H1 (cell line): ENCODE data around the gene KDSR. TPM values are rescaled to one million over a fixed set of nuclear protein-coding genes. Genes with fewer than 3 reads are reported as not detected.

Experiments used
- CTCF ChIA-PET: fragments of 300-600 bp; sonication (Branson Sonifier 250); formaldehyde crosslinking; loops from one replicate; lab custom pipeline; 2021; ENCODE audit not compliant: partially characterized antibody; lab: Charles Lee
- POLR2A ChIA-PET: fragments of 300-600 bp; sonication (Branson Sonifier 250); formaldehyde crosslinking; loops from one replicate; lab custom pipeline; 2021; ENCODE audit warnings: inconsistent platforms; ENCODE audit not compliant: partially characterized antibody; lab: Charles Lee
- DNase-seq, 2 experiments: peaks; one replicate each; pipeline versions ENCODE4 v3.0.0 to v3.0.0-alpha.2; 2010 to 2022; ENCODE audit warnings: low spot score in 2 of 2, low read depth in 1 of 2, mixed read lengths in 1 of 2
- FAIRE-seq: peaks from 2 replicates; lab custom pipeline; 2011; peaks lifted over from hg19 to GRCh38; lab: Jason Lieb, UNC
- H2AFZ ChIP-seq: 2 replicates; pipeline ENCODE4 v1.8.1; 2012; ENCODE audit warnings: low read length, inconsistent platforms
- H2AK5ac ChIP-seq: 2 replicates; pipeline ENCODE4 v1.6.1; 2013; ENCODE audit warnings: low read depth, low read length
- H2BK120ac ChIP-seq: replicated peaks from 2 replicates; pipeline ENCODE3; 2013; ENCODE audit warnings: low read depth, low read length, inconsistent platforms
- H2BK12ac ChIP-seq: 2 replicates; pipeline ENCODE4 v1.6.1; 2013; ENCODE audit warnings: low read depth, low read length
- H2BK15ac ChIP-seq: 2 replicates; pipeline ENCODE4 v1.6.1; 2013; ENCODE audit warnings: low read length
- H2BK20ac ChIP-seq: 2 replicates; pipeline ENCODE4 v1.6.1; 2013; ENCODE audit warnings: low read length
- H2BK5ac ChIP-seq: 2 replicates; pipeline ENCODE4 v1.6.1; 2013; ENCODE audit warnings: low read depth, low read length
- H3K14ac ChIP-seq: 2 replicates; pipeline ENCODE4 v1.6.1; 2013; ENCODE audit warnings: inconsistent platforms; ENCODE audit not compliant: insufficient read length
- H3K18ac ChIP-seq: 2 replicates; pipeline ENCODE4 v1.6.1; 2013; ENCODE audit warnings: low read length; ENCODE audit errors: extremely low read depth
- H3K23ac ChIP-seq: 2 replicates; pipeline ENCODE4 v1.6.1; 2013; ENCODE audit warnings: inconsistent platforms; ENCODE audit not compliant: insufficient read length
- H3K23me2 ChIP-seq: 2 replicates; pipeline ENCODE4 v1.6.1; 2013; ENCODE audit warnings: low read depth, low read length
- H3K27ac ChIP-seq: 2 replicates; pipeline ENCODE4 v1.6.1; 2011; ENCODE audit warnings: low read depth, low read length, inconsistent platforms
- H3K27me3 ChIP-seq, 4 experiments: replicated peaks in 1 of 4; 1 replicate in 1 of 4; 2 replicates in 3 of 4; pipeline versions ENCODE4 v1.6.1 to v1.8.1; 2011 to 2013; ENCODE audit warnings: low read length in 3 of 4, mild to moderate bottlenecking in 3 of 4, inconsistent platforms in 2 of 4, mixed read lengths in 2 of 4, moderate library complexity in 1 of 4; ENCODE audit not compliant: control insufficient read depth in 3 of 4, insufficient read depth in 3 of 4; ENCODE audit errors: extremely low read depth in 1 of 4
- H3K36me3 ChIP-seq, 4 experiments: 2 replicates each; pipeline versions ENCODE4 v1.6.1 to v1.8.1; 2011 to 2013; ENCODE audit warnings: mild to moderate bottlenecking in 4 of 4, low read length in 3 of 4, moderate library complexity in 2 of 4, control low read depth in 1 of 4, inconsistent platforms in 1 of 4; ENCODE audit not compliant: insufficient read depth in 4 of 4, control insufficient read depth in 2 of 4
- H3K4ac ChIP-seq: replicated peaks from 2 replicates; pipeline ENCODE3; 2013; ENCODE audit warnings: low read length, low read depth, mixed read lengths, inconsistent platforms; ENCODE audit not compliant: insufficient read length
- H3K4me1 ChIP-seq, 4 experiments: replicated peaks in 1 of 4; 1 replicate in 1 of 4; 2 replicates in 3 of 4; pipeline versions ENCODE4 v1.6.1 to v1.8.1; 2011 to 2013; ENCODE audit warnings: low read length in 3 of 4, inconsistent platforms in 2 of 4, mixed read lengths in 1 of 4; ENCODE audit not compliant: insufficient read depth in 4 of 4, control insufficient read depth in 3 of 4
- H3K4me2 ChIP-seq, 2 experiments: 2 replicates each; pipeline versions ENCODE4 v1.6.1 to v1.8.1; 2011 to 2013; ENCODE audit warnings: low read depth in 2 of 2, low read length in 2 of 2, control low read depth in 1 of 2, inconsistent platforms in 1 of 2, mild to moderate bottlenecking in 1 of 2; ENCODE audit not compliant: insufficient read depth in 1 of 2
- H3K4me3 ChIP-seq, 4 experiments: fragments of 200-600, 300-600 bp in 1 of 4; sonication (generic), shearing (Covaris generic), sonication (Bioruptor Twin) in 1 of 4; 2 replicates each; pipeline versions ENCODE4 v1.5.1 to v1.8.1; 2011 to 2016; ENCODE audit warnings: low read length in 4 of 4, low read depth in 3 of 4, control low read depth in 2 of 4, inconsistent platforms in 2 of 4, mild to moderate bottlenecking in 2 of 4, mixed read lengths in 1 of 4, moderate library complexity in 1 of 4; ENCODE audit not compliant: insufficient read depth in 2 of 4; ENCODE audit errors: extremely low read depth in 1 of 4
- H3K56ac ChIP-seq: replicated peaks from 2 replicates; pipeline ENCODE3; 2013; ENCODE audit warnings: low read depth, mild to moderate bottlenecking, mixed read lengths, low read length, inconsistent platforms; ENCODE audit not compliant: insufficient read length
- H3K79me1 ChIP-seq: 2 replicates; pipeline ENCODE4 v1.6.1; 2013; ENCODE audit warnings: low read depth, low read length, control low read depth
- H3K79me2 ChIP-seq, 2 experiments: 2 replicates each; pipeline versions ENCODE4 v1.6.1 to v1.8.1; 2012 to 2013; ENCODE audit warnings: low read length in 2 of 2, mild to moderate bottlenecking in 2 of 2, inconsistent platforms in 1 of 2; ENCODE audit not compliant: insufficient read depth in 2 of 2, control insufficient read depth in 1 of 2
- H3K9ac ChIP-seq, 4 experiments: replicated peaks in 1 of 4; 1 replicate in 1 of 4; 2 replicates in 3 of 4; pipeline versions ENCODE4 v1.6.1 to v1.8.1; 2011 to 2013; ENCODE audit warnings: low read depth in 3 of 4, low read length in 3 of 4, control low read depth in 2 of 4, mild to moderate bottlenecking in 2 of 4, moderate library complexity in 2 of 4, inconsistent platforms in 1 of 4; ENCODE audit errors: extremely low read depth in 1 of 4
- H3K9me3 ChIP-seq, 2 experiments: 2 replicates each; pipeline versions ENCODE4 v1.6.1 to v1.8.1; 2012 to 2013; ENCODE audit warnings: mild to moderate bottlenecking in 2 of 2, moderate library complexity in 2 of 2, control low read depth in 1 of 2, inconsistent platforms in 1 of 2, low read depth in 1 of 2, low read length in 1 of 2, mixed read lengths in 1 of 2; ENCODE audit not compliant: insufficient read depth in 2 of 2
- H4K20me1 ChIP-seq, 2 experiments: replicated peaks in 1 of 2; 2 replicates each; pipeline versions ENCODE3 to v1.8.1; 2011 to 2013; ENCODE audit warnings: inconsistent platforms in 2 of 2, low read length in 2 of 2, mild to moderate bottlenecking in 1 of 2; ENCODE audit not compliant: insufficient read depth in 2 of 2, control insufficient read depth in 1 of 2
- H4K5ac ChIP-seq: 2 replicates; pipeline ENCODE4 v1.6.1; 2013; ENCODE audit warnings: low read length, low read depth, mixed read lengths, inconsistent platforms; ENCODE audit not compliant: insufficient read length
- H4K8ac ChIP-seq: 2 replicates; pipeline ENCODE4 v1.8.0; 2013; ENCODE audit warnings: mild to moderate bottlenecking, moderate library complexity, low read length, inconsistent platforms; ENCODE audit not compliant: insufficient read depth; ENCODE audit errors: extremely low read depth
- H4K91ac ChIP-seq: replicated peaks from 2 replicates; pipeline ENCODE3; 2013; ENCODE audit warnings: low read length, mixed read lengths, inconsistent platforms; ENCODE audit not compliant: insufficient read length
- EGR1 ChIP-seq: IDR thresholded peaks from 2 replicates; pipeline ENCODE4 v1.6.1; 2011; ENCODE audit warnings: low read depth, low read length, borderline replicate concordance
- TAF7 ChIP-seq: optimal IDR thresholded peaks from 2 replicates; pipeline ENCODE3; 2011; ENCODE audit warnings: low read depth, mild to moderate bottlenecking, inconsistent platforms, low read length, moderate library complexity, borderline replicate concordance
- WGBS, 2 experiments: shearing (Covaris generic) in 1 of 2; methylation state at CpG; one replicate each; pipeline versions ENCODE4 v1.1.6 to v1.1.7; 2013 to 2015; ENCODE audit warnings: low lambda C conversion rate in 2 of 2, mixed read lengths in 2 of 2, inconsistent platforms in 1 of 2, low coverage in 1 of 2, missing lambda C conversion rate in 1 of 2; ENCODE audit not compliant: insufficient replicate concordance in 2 of 2, insufficient coverage in 1 of 2, insufficient read length in 1 of 2; ENCODE audit errors: extremely low coverage in 1 of 2, missing lambda C conversion rate in 1 of 2; 5-methylcytosine and 5-hydroxymethylcytosine counted together
- polyA plus RNA-seq, 7 experiments: library from polyadenylated mRNA; depleted of rRNA in 3 of 7; stranded (reverse) in 5 of 7; unstranded in 2 of 7; fragments of >200 nt in 5 of 7; fragments of 200-250 nt in 2 of 7; gene quantifications; 1 replicate in 5 of 7; 2 replicates in 1 of 7; 4 replicates in 1 of 7; pipeline versions ENCODE4 v1.2.1 to v1.2.3, GENCODE V29; 2011 to 2013; ENCODE audit warnings: missing spikeins in 2 of 7, mixed read lengths in 2 of 7
- total RNA-seq: library from RNA; stranded (reverse); fragmentation: NEBNext Ultra II Directional; extraction: Animal tissue kit (Norgen Biotek cat#: 25700); gene quantifications from 2 replicates; pipeline ENCODE4 v1.2.1, GENCODE V29; 2021

Gene KDSR
- total and polyA plus RNA-seq, 2 of the 8 experiments (the other 6 are each of a cell fraction or from before 2014, with no cell fraction given) = 12.4 to 50.5 TPM

GRCh38 chr18:63395503-63395902 lies 28.5 kb upstream of the KDSR start:
- no peak overlapping the region for H4K8ac ChIP-seq
- H3K27ac ChIP-seq = no peak overlapping the region
- H3K36me3 ChIP-seq = peaks cover 6 to 71% (median 28%) of the 10 kb centered on the region in 4 experiments
- no peaks in the 10 kb centered on the region for H3K79me1 ChIP-seq
- no peak overlapping the region for H2BK20ac ChIP-seq
- FAIRE-seq (no peak), DNase-seq (no peak)
- no peak overlapping the region for H2AFZ ChIP-seq
- 93% methylated on average over 1 of the region's 1 CpG; no CpG with 5 or more reads in 1 of the 2 experiments for WGBS, 2 experiments
- H2BK5ac ChIP-seq = no peak overlapping the region
- H3K4me1 ChIP-seq = no peaks in the 10 kb centered on the region
- no peak overlapping the region for H2BK12ac ChIP-seq
- no peak overlapping the region for H3K4me3 ChIP-seq
- no peak overlapping the region for H3K9ac ChIP-seq
- no peaks in the 10 kb centered on the region for H3K79me2 ChIP-seq
- no peaks in the 10 kb centered on the region for H3K9me3 ChIP-seq
- no peak overlapping the region for H2BK15ac ChIP-seq
- no peak overlapping the region for H4K91ac ChIP-seq
- H4K5ac ChIP-seq = no peak overlapping the region
- H2BK120ac ChIP-seq = no peak overlapping the region
- H3K23me2 ChIP-seq = no peaks in the 10 kb centered on the region
- no peak overlapping the region for H3K23ac ChIP-seq
- H3K27me3 ChIP-seq = peaks cover 0 to 1% (median 0%) of the 10 kb centered on the region in 4 experiments; a peak in 1 of 7 replicates
- H3K56ac ChIP-seq = no peak overlapping the region
- no peak overlapping the region for H2AK5ac ChIP-seq
- CTCF ChIA-PET = interaction anchor here (1.0 to 1.5 kb wide), 6 partner anchors 10 to 374 kb away, joined by 3 to 6 read pairs (median 4); no protein-coding TSS in a partner anchor
- no peak overlapping the region for H3K14ac ChIP-seq
- H3K4ac ChIP-seq = no peak overlapping the region
- H3K4me2 ChIP-seq = no peak overlapping the region
- no peak overlapping the region for H3K18ac ChIP-seq
- POLR2A ChIA-PET = interaction anchor here (0.6 to 0.8 kb wide), 2 partner anchors 13 to 125 kb away, joined by 3 read pairs; no protein-coding TSS in a partner anchor
- H4K20me1 ChIP-seq = no peaks in the 10 kb centered on the region
- no peak for TF ChIP-seq EGR1
- TF ChIP-seq TAF7 = no peak
